Activated CD8-positive, alpha-beta memory T cell treated with anti-CD3 and anti-CD28 coated beads, Interleukin-2, amount 50 U/mL, for 48 hours (primary cell): ENCODE measurements around the gene TUBB8B.
"Not testable (repeated sequence)": the region's sequence is repeated elsewhere in the genome, so short reads cannot be mapped to it uniquely, and the experiment has no call there.

Experiments used
- DNase-seq: peaks from one replicate; pipeline ENCODE4 v3.0.0-alpha.2; 2020

The TUBB8B gene

GRCh38 chr18:11383-12274 is 37.8 kb downstream of the TUBB8B start:
- DNase-seq, result not testable (repeated sequence)

- DNase-seq, result not testable (repeated sequence)
Observed at GRCh38 chr18:10624-11184, 38.7 kb downstream of the TUBB8B start.

GRCh38 chr18:9937-10336 is 39.5 kb downstream of the TUBB8B start:
- DNase-seq, result not testable (repeated sequence)
